ENCODE measurements around the gene EIF4E2. TPM values are rescaled to one million over a fixed set of nuclear protein-coding genes. Genes with fewer than 3 reads are reported as not detected.
A peak's percentile ranks its signal among the peaks of the same experiment; 100 is the strongest.

The EIF4E2 gene
- total RNA-seq, 1 experiment from 2014 or later: 52.7 TPM

DNA sequence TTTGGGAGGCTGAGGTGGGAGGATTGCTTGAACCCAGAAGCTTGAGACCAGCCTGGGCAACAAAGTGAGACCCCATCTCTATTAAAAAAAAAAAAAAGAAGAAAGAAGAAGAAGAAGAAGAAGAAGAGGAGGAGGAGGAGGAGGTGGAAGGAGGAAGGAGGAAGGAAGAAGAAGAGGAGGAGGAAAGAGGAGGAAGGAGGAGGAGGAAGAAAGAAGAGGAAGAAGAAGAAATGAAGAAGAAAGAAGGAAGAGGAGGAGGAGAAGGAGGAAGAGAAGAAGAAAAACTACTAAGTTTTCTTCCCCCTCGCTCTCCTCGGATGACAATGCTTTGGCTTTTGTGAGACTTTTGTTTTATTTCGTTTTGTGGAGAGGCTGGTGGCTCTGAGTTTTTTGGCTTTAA, 52.8 kb downstream of the EIF4E2 start:
- in situ Hi-C loops (cut with HindIII; ENCODE audit: low pct_unique_long_range_greater_than_20kb, low sequenced_read_pairs): no loop called here
- DNase-seq (ENCODE audit: low read depth, low spot score): no peak

DNA sequence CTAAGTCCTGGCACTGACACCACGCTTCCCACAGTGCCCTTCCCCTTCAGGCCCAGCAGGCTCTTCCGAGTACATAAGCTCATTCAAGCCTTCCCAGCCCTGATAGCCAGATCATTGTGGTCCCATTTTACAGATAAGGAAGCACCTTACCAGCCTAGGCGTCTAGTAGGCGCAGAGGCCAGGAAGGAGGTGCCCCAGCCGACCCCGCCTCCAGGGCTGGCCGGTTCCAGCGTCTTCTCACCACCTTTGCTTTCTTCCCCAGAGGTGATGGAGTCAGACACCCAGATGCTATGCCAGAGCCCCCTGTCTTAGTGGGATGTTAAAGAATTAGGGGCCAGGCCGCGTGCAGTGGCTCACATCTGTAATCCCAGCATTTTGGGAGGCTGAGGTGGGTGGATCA, 54.0 kb downstream of the EIF4E2 start:
- no peak for DNase-seq (ENCODE audit: low read depth, low spot score)
- in situ Hi-C loops (cut with HindIII; ENCODE audit: low pct_unique_long_range_greater_than_20kb, low sequenced_read_pairs): no loop called here

DNA sequence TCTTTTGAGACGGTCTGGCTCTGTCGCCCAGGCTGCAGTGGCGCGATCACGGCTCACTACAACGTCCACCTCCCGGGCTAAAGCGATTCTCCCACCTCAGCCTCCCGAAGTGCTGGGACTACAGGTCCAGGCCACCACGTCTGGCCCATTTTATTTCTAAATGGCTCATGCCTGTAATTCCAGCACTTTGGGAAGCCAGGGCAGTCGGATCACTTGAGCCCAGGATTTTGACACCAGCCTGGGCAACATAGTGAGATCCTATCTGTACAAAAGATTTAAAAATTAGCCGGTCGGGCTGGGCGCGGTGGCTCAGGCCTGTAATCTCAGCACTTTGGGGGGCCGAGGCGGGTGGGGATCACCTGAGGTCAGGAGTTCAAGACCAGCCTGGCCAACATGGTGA, 56.5 kb downstream of the EIF4E2 start:
- no peak for DNase-seq (ENCODE audit: low read depth, low spot score)
- in situ Hi-C loops (cut with HindIII; ENCODE audit: low pct_unique_long_range_greater_than_20kb, low sequenced_read_pairs): no loop called here

DNA sequence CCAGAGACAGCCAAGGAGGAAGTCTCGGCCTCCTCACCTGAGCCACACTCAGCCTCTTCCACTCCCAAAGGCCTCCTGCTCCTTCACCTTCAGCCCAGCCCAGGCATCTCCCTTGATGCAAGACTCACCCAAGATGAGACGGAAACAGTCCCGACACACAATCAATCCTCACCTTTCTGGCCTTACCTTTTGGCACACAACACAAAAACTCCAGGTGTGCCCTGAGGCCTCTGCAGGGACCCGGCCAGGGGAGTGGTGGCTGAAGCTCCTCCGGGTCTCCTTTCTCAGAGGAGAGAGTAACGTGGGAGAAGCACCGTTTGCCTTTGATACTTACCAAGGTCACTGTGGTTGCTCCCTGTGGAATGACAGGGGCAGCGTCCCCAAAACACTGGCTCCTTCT, 59.1 kb downstream of the EIF4E2 start:
- DNase-seq (ENCODE audit: low read depth, low spot score): no peak
- in situ Hi-C loops (cut with HindIII; ENCODE audit: low pct_unique_long_range_greater_than_20kb, low sequenced_read_pairs): no loop called here

DNA sequence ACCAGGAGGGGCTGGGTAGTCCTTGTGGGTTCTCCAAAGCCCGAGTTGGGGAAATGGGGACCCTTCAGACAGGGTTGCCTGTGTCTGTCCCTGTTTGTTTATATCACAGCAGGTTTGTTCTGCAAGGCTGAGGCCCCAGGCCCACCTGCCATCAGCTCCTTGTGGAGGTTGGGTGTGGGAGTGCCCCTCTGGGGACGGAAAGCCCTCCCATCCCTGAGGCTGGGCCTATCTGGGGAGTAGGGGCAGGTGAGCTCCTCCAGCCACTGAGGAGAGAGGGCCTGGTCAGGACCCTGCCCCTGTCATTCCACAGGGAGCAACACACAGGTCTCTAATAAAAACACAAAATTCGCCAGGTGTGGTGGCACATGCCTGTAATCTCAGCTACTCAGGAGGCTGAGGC, 59.6 kb downstream of the EIF4E2 start:
- in situ Hi-C loops (cut with HindIII; ENCODE audit: low pct_unique_long_range_greater_than_20kb, low sequenced_read_pairs): no loop called here
- no peak for DNase-seq (ENCODE audit: low read depth, low spot score)

DNA sequence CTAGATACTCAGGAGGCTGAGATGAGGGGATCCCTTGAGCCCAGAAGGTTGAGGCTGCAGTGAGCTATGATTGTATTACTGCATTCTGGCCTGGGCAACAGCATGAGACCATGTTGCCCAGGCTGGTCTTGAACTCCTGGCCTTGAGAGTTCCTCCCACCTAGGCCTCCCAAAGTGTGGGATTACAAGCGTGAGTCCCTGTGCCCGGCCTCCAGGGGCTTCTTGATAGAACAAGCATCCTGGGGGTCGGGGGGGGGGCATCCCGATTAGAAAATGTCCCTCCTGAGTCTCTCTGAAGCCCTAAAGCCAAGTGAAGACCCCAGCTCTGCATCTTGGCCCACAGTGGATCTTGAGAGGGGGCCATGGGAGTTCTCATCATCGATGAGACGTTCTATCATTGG, 60.6 kb downstream of the EIF4E2 start:
- in situ Hi-C loops (cut with HindIII; ENCODE audit: low pct_unique_long_range_greater_than_20kb, low sequenced_read_pairs): no loop called here
- DNase-seq (ENCODE audit: low read depth, low spot score): no peak

DNA sequence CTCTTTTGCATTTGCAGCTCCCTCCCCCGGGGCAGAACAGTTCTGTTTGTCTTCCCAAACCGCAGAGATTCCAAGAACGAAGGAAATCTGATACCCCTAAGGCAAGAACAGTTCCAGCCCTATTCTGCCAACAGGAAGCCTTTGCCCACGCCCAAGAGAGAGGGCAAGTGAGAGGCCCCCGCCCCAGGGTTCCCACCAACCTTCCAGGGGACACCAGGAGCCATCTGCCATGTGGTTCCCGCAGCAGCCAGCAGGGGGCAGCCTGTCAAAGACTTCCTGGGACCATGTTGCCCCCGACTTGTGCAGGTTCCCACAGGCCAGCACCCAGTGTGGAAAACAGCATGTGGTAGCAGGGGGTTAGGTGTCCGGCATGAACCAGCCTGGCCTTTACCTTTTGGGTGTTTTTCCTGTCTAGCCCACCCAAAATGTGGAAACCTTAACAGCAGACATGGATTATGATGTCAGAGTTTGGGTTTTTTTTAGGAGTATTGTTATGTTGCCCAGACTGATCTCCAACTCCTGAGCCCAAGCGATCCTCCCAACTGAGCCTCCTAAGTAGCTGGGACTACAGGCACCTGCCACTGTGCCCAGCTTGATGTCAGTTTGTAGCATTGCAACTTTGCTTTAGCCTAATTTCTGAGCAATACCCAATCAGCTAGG, 61.2 kb downstream of the EIF4E2 start:
- peak; percentile 95 for DNase-seq (ENCODE audit: low read depth, low spot score)
- in situ Hi-C loops (cut with HindIII; ENCODE audit: low pct_unique_long_range_greater_than_20kb, low sequenced_read_pairs): no loop called here

DNA sequence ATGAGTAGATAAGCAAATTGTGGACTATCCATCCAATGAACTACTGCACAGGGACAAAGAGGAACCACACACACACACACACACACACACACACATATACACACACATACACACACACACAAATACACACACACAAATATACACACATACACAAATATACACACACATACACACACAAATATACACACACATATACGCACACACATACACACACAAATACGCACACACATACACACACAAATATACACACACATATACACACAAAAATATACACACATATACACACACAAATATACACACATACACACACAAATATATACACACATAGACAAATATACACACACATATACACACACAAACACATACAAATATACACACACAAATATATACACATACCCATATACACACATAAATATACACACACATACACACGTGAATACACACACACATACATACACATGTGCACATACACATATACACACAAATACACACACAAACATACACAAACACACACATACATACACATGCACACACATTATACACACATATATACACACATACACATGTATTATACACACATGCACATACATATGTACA, 63.1 kb downstream of the EIF4E2 start:
- in situ Hi-C loops (cut with HindIII; ENCODE audit: low pct_unique_long_range_greater_than_20kb, low sequenced_read_pairs): no loop called here

DNA sequence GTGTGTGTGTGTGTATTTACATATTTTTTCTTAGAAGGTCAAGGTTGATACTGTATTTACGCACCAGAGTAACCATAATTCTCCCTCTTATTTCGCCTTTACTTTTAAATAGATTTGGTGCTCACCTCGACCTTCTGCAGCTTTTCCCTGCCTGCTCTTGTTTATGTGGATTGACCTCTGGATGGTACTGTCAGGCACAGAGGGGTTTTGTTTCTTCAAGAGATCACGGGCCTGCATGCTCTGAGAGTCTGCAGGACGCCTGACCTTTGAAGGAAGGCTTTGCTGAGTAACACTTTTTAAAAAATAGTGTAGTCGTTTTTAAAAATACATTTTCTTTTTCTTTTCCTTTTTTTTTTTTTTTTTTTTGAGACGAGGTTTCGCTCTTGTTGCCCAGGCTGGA, 64.8 kb downstream of the EIF4E2 start:
- peak; percentile 88 for DNase-seq (ENCODE audit: low read depth, low spot score)
- in situ Hi-C loops (cut with HindIII; ENCODE audit: low pct_unique_long_range_greater_than_20kb, low sequenced_read_pairs): no loop called here

More for the DNA sequence above, 63.1 kb downstream of the EIF4E2 start:
- DNase-seq (ENCODE audit: low read depth, low spot score): no peak

Other genes with a start within 250 kb of the EIF4E2 start
- not detected in 2 replicates for gene ALPP, start 171.9 kb upstream of the EIF4E2 start, total RNA-seq (2014; rRNA removed; shearing (Covaris generic))
- not detected in 2 replicates for gene ALPG, start 143.8 kb upstream of the EIF4E2 start, total RNA-seq (2014; rRNA removed; shearing (Covaris generic))
- gene ALPI, start 94.5 kb upstream of the EIF4E2 start, total RNA-seq (2014; rRNA removed; shearing (Covaris generic)): not detected in 2 replicates
- gene ECEL1, start 62.9 kb upstream of the EIF4E2 start, total RNA-seq (2014; rRNA removed; shearing (Covaris generic)): 0.05 TPM in 1 of 2 replicates, not detected in the other
- gene PRSS56, start 30.3 kb upstream of the EIF4E2 start, total RNA-seq (2014; rRNA removed; shearing (Covaris generic)): not detected in 2 replicates
- gene CHRND, start 24.5 kb upstream of the EIF4E2 start, total RNA-seq (2014; rRNA removed; shearing (Covaris generic)): 0.13 TPM in 1 of 2 replicates, not detected in the other
- gene CHRNG, start 11.0 kb upstream of the EIF4E2 start, total RNA-seq (2014; rRNA removed; shearing (Covaris generic)): not detected in 2 replicates
- 4.1 and 4.7 TPM in 2 replicates for gene TIGD1, start 132 bp upstream of the EIF4E2 start, total RNA-seq (2014; rRNA removed; shearing (Covaris generic))
- 0.29 and 0.71 TPM in 2 replicates for gene EFHD1, start 82.9 kb downstream of the EIF4E2 start, total RNA-seq (2014; rRNA removed; shearing (Covaris generic))
- gene GIGYF2, start 146.6 kb downstream of the EIF4E2 start, total RNA-seq (2014; rRNA removed; shearing (Covaris generic)): 49.8 and 62.7 TPM in 2 replicates
- gene KCNJ13, start 225.9 kb downstream of the EIF4E2 start, total RNA-seq (2014; rRNA removed; shearing (Covaris generic)): 2.2 and 2.3 TPM in 2 replicates

All from SK-MEL-5 (cell line).